Panc1 (cell line): ENCODE results near the gene ZCCHC7.

Experiments used
- CTCF ChIP-seq: fragments of 450-650 bp; IDR thresholded peaks from 2 replicates; pipeline ENCODE4 v1.5.1; 2017; ENCODE audit warnings: mild to moderate bottlenecking
- POLR2AphosphoS5 ChIP-seq: IDR thresholded peaks from 2 replicates; pipeline ENCODE4 v1.6.1; 2012; ENCODE audit warnings: mild to moderate bottlenecking, low read depth, low read length, moderate library complexity
- SIN3A ChIP-seq: IDR thresholded peaks from 2 replicates; pipeline ENCODE4 v1.6.1; 2012; ENCODE audit warnings: low read depth, mild to moderate bottlenecking, low read length, moderate library complexity, borderline replicate concordance; ENCODE audit not compliant: insufficient read depth

- TF ChIP-seq CTCF (no peak), POLR2AphosphoS5 (no peak), SIN3A (no peak)
Observed at GRCh38 chr9:37370282-37370681, 249.9 kb downstream of the ZCCHC7 start.
